SK-N-SH (cell line): Measurements from ENCODE around the gene ATP13A3. TPM values are rescaled to one million over a fixed set of nuclear protein-coding genes. Genes with fewer than 3 reads are reported as not detected.

ENCODE experiments used
- CTCF ChIA-PET: fragments of 300-600, 350-600 bp; formaldehyde crosslinking; extraction: SDS; loops from one replicate; lab custom pipeline; 2021; lab: Yijun Ruan, JAX
- POLR2A ChIA-PET: fragments of 350-600 bp; sonication (Branson Sonifier 250); formaldehyde crosslinking; extraction: SDS; loops from one replicate; lab custom pipeline; 2020; ENCODE audit warnings: antibody characterized with exemption, inconsistent platforms; lab: Yijun Ruan, JAX
- DNase-seq: peaks from one replicate; pipeline ENCODE4 v3.0.0; 2012
- H2AFZ ChIP-seq: fragments of 200-600 bp; sonication (generic); 2 replicates; pipeline ENCODE4 v1.8.1; 2016; ENCODE audit warnings: antibody characterized with exemption, mild to moderate bottlenecking, low read depth
- H3F3A ChIP-seq: fragments of 200-600 bp; sonication (generic); replicated peaks from 2 replicates; pipeline ENCODE3; 2016; ENCODE audit warnings: antibody characterized with exemption, mild to moderate bottlenecking; ENCODE audit not compliant: insufficient read depth
- H3K27ac ChIP-seq, 2 experiments: fragments of 200-500 bp in 1 of 2; fragments of 200-600 bp in 1 of 2; sonication (Bioruptor generic) in 1 of 2; sonication (generic), shearing (Covaris generic) in 1 of 2; 2 replicates each; pipeline versions ENCODE4 v1.5.1 to v1.6.1; 2014 to 2016; ENCODE audit warnings: low read depth in 2 of 2, inconsistent platforms in 1 of 2, low read length in 1 of 2, mild to moderate bottlenecking in 1 of 2, mixed read lengths in 1 of 2
- H3K27me3 ChIP-seq: fragments of 200-600 bp; sonication (generic), shearing (Covaris generic); 2 replicates; pipeline ENCODE4 v1.6.1; 2016; ENCODE audit warnings: mixed run types; ENCODE audit not compliant: insufficient read depth
- H3K36me3 ChIP-seq, 2 experiments: fragments of 200-500 bp in 1 of 2; fragments of 200-600 bp in 1 of 2; sonication (Bioruptor generic) in 1 of 2; sonication (generic) in 1 of 2; replicated peaks in 1 of 2; 2 replicates each; pipeline versions ENCODE3 to v1.5.1; 2014 to 2016; ENCODE audit warnings: low read length in 1 of 2, mild to moderate bottlenecking in 1 of 2; ENCODE audit not compliant: insufficient read depth in 2 of 2, control insufficient read depth in 1 of 2
- H3K4me1 ChIP-seq, 2 experiments: fragments of 200-500 bp in 1 of 2; fragments of 200-600 bp in 1 of 2; sonication (Bioruptor generic) in 1 of 2; sonication (generic), shearing (Covaris generic) in 1 of 2; 2 replicates each; pipeline versions ENCODE4 v1.5.1 to v1.6.1; 2014 to 2016; ENCODE audit warnings: low read depth in 1 of 2, low read length in 1 of 2, mixed run types in 1 of 2; ENCODE audit not compliant: insufficient read depth in 2 of 2, control insufficient read depth in 1 of 2
- H3K4me2 ChIP-seq: fragments of 200-600 bp; sonication (generic), shearing (Covaris generic); 2 replicates; pipeline ENCODE4 v1.6.1; 2017; ENCODE audit warnings: mixed run types
- H3K4me3 ChIP-seq, 2 experiments: fragments of 200-500 bp in 1 of 2; fragments of 200-600 bp in 1 of 2; sonication (Bioruptor generic) in 1 of 2; sonication (generic), shearing (Covaris generic) in 1 of 2; 2 replicates each; pipeline versions ENCODE4 v1.5.1 to v1.8.1; 2014 to 2016; ENCODE audit warnings: low read depth in 2 of 2, inconsistent platforms in 1 of 2, low read length in 1 of 2, mild to moderate bottlenecking in 1 of 2, mixed read lengths in 1 of 2, moderate library complexity in 1 of 2
- H3K79me2 ChIP-seq: fragments of 200-600 bp; sonication (generic); 2 replicates; pipeline ENCODE4 v1.8.1; 2017; ENCODE audit warnings: mild to moderate bottlenecking; ENCODE audit not compliant: insufficient read depth
- H3K9ac ChIP-seq: fragments of 200-600 bp; sonication (generic); 2 replicates; pipeline ENCODE4 v1.6.1; 2017; ENCODE audit warnings: mixed run types
- H3K9me2 ChIP-seq: fragments of 200-600 bp; sonication (generic); 2 replicates; pipeline ENCODE4 v1.6.1; 2017; ENCODE audit warnings: mixed run types
- H3K9me3 ChIP-seq: fragments of 200-600 bp; sonication (generic); 2 replicates; pipeline ENCODE4 v1.6.1; 2017; ENCODE audit warnings: mixed run types, mild to moderate bottlenecking, moderate library complexity
- H4K20me1 ChIP-seq: fragments of 200-600 bp; sonication (generic); 2 replicates; pipeline ENCODE4 v1.6.1; 2017; ENCODE audit warnings: mild to moderate bottlenecking, mixed run types; ENCODE audit not compliant: insufficient read depth
- FOSL2 ChIP-seq: IDR thresholded peaks from 2 replicates; pipeline ENCODE4 v1.4.0; 2012; ENCODE audit warnings: low read depth, mild to moderate bottlenecking, moderate library complexity, borderline replicate concordance
- GABPA ChIP-seq: IDR thresholded peaks from 2 replicates; pipeline ENCODE4 v1.4.0; 2012; ENCODE audit warnings: low read depth, mild to moderate bottlenecking
- GATA2 ChIP-seq: sonication (generic); formaldehyde crosslinking; IDR thresholded peaks from 2 replicates; pipeline ENCODE4 v1.5.0; 2020; ENCODE audit warnings: mild to moderate bottlenecking, missing genetic modification reagents
- JUND ChIP-seq: IDR thresholded peaks from 2 replicates; pipeline ENCODE4 v1.4.0; 2012
- MEF2A ChIP-seq: IDR thresholded peaks from 2 replicates; pipeline ENCODE4 v1.4.0; 2012; ENCODE audit warnings: low read depth, borderline replicate concordance
- POLR2AphosphoS5 ChIP-seq: IDR thresholded peaks from 2 replicates; pipeline ENCODE4 v1.6.1; 2012; ENCODE audit warnings: low read depth, low read length
- RCOR1 ChIP-seq: fragments of 150-350 bp; IDR thresholded peaks from 2 replicates; pipeline ENCODE4 v1.6.1; 2017; ENCODE audit warnings: antibody characterized with exemption, low read length
- RFX5 ChIP-seq: IDR thresholded peaks from 2 replicates; pipeline ENCODE4 v1.6.1; 2012; ENCODE audit warnings: mild to moderate bottlenecking, improper control_type of control experiment, low read length
- SIN3A ChIP-seq: IDR thresholded peaks from 2 replicates; pipeline ENCODE4 v1.6.1; 2012; ENCODE audit warnings: low read depth, mild to moderate bottlenecking, low read length, moderate library complexity, borderline replicate concordance
- TAF1 ChIP-seq: IDR thresholded peaks from 2 replicates; pipeline ENCODE4 v1.6.1; 2012; ENCODE audit warnings: low read depth, mild to moderate bottlenecking, low read length, moderate library complexity, borderline replicate concordance
- TCF12 ChIP-seq: IDR thresholded peaks from 2 replicates; pipeline ENCODE4 v1.4.0; 2012
- WGBS: methylation state at CpG from one replicate; pipeline ENCODE4 v1.1.6; 2017; ENCODE audit warnings: low lambda C conversion rate; 5-methylcytosine and 5-hydroxymethylcytosine counted together
- polyA plus RNA-seq, 3 experiments: library from polyadenylated mRNA; depleted of rRNA; stranded (reverse); fragments of >200 nt; gene quantifications; 2 replicates each; pipeline ENCODE4 v1.2.3, GENCODE V29; 2012
- TF ChIP-seq, protein P1 (sequence below): IDR thresholded peaks from 2 replicates; pipeline ENCODE4 v1.6.1; 2012; ENCODE audit warnings: mild to moderate bottlenecking, low read depth, low read length, moderate library complexity

Gene ATP13A3
- polyA plus RNA-seq, 1 of the 3 experiments (the other 2 are of a cell fraction) = 48.2 TPM

DNA sequence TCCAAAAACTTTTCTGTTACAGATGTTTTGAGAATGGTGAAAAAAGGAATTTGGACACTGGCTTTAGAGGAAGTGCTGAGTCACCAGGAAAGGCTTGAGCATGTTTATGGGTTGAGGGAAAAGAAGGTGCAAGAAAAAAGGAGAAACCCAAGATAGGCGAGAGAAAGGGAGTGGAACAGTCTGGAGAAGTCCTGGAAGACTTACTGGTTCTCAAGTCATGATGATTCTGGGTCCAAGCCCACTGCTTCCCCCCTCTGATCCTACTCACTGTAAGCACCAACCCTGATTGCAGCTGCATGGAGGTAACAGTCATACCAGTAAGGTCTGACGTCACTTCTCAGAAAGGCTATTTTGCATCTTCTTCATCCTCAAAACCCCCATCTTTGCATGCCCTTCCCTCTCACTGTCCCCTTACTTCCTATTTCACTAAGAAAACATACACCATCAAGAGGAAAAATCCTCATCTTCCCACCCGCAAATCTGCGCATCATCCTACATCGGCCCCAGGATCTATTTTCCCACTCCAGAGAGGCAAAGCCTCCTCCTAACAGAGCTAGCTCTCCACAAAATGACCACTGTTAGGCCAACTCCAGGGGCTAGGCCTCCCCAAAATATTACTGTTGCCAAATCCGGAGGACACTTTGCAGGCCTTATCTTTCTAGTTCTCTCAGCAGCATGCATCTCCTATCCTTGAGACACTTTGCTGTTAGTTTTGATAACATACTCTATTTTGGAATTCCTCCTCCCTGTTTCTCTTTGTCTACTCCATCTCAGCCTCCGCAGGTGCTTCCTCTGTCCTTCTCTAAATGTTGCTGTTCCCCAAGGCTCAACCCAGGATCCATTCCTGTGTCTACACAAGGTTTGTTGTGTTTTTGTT lies 3.2 kb upstream of the ATP13A3 start:
- Histone ChIP-seq H4K20me1 (no peaks in the 10 kb centered on the region; the same call in 1 of the 2 replicates), H3K79me2 (peaks cover 13% of the 10 kb centered on the region), H3K9ac (no peak overlapping the region), H2AFZ (no peak overlapping the region), H3K27me3 (no peaks in the 10 kb centered on the region), H3K9me3 (no peaks in the 10 kb centered on the region), H3F3A (peaks cover 30% of the 10 kb centered on the region), H3K9me2 (no peaks in the 10 kb centered on the region), H3K27ac (peak overlapping the region in 1 of 2 experiments; percentile 47; a peak in 2 of 4 replicates), H3K4me2 (peak overlapping the region; percentile 27), H3K4me3 (no peak overlapping the region), H3K4me1 (peaks cover 8 to 22% of the 10 kb centered on the region in 2 experiments; a peak in 3 of 4 replicates), H3K36me3 (no peaks in the 10 kb centered on the region)
- WGBS = 97% methylated on average over 7 of the region's 7 CpGs
- CTCF ChIA-PET = no interaction called here
- DNase-seq = no peak
- POLR2A ChIA-PET = no interaction called here
- TF ChIP-seq RFX5 (no peak), TCF12 (no peak), POLR2AphosphoS5 (no peak), JUND (no peak), FOSL2 (peak; percentile 13; the same call in 1 of the 2 replicates)

GRCh38 chr3:194488055-194488742 lies 1.4 kb upstream of the ATP13A3 start:
- Histone ChIP-seq H3K4me2 (no peak overlapping the region), H2AFZ (no peak overlapping the region), H3K4me1 (peaks cover 8 to 18% of the 10 kb centered on the region in 2 experiments), H3K4me3 (no peak overlapping the region), H3K27me3 (no peaks in the 10 kb centered on the region), H4K20me1 (no peaks in the 10 kb centered on the region; the same call in 1 of the 2 replicates), H3F3A (peaks cover 24% of the 10 kb centered on the region), H3K9ac (no peak overlapping the region), H3K9me2 (no peaks in the 10 kb centered on the region), H3K36me3 (peaks cover 0 to 16% of the 10 kb centered on the region in 2 experiments), H3K79me2 (peaks cover 31% of the 10 kb centered on the region), H3K9me3 (no peaks in the 10 kb centered on the region)
- DNase-seq = no peak
- 93% methylated on average over 9 of the region's 10 CpGs for WGBS
- POLR2A ChIA-PET = no interaction called here
- CTCF ChIA-PET = interaction anchor here (0.6 to 1.1 kb wide), 2 partner anchors 87 to 106 kb away, joined by 3 to 4 read pairs; no protein-coding TSS in a partner anchor
- TF ChIP-seq GABPA = no peak
- no peak for TF ChIP-seq GATA2 (CRISPR knock-in tag)
- no peak for TF ChIP-seq MEF2A
- TF ChIP-seq TAF1 = no peak
- no peak for TF ChIP-seq JUND
- TF ChIP-seq SIN3A = no peak
- TF ChIP-seq, protein P1, sequence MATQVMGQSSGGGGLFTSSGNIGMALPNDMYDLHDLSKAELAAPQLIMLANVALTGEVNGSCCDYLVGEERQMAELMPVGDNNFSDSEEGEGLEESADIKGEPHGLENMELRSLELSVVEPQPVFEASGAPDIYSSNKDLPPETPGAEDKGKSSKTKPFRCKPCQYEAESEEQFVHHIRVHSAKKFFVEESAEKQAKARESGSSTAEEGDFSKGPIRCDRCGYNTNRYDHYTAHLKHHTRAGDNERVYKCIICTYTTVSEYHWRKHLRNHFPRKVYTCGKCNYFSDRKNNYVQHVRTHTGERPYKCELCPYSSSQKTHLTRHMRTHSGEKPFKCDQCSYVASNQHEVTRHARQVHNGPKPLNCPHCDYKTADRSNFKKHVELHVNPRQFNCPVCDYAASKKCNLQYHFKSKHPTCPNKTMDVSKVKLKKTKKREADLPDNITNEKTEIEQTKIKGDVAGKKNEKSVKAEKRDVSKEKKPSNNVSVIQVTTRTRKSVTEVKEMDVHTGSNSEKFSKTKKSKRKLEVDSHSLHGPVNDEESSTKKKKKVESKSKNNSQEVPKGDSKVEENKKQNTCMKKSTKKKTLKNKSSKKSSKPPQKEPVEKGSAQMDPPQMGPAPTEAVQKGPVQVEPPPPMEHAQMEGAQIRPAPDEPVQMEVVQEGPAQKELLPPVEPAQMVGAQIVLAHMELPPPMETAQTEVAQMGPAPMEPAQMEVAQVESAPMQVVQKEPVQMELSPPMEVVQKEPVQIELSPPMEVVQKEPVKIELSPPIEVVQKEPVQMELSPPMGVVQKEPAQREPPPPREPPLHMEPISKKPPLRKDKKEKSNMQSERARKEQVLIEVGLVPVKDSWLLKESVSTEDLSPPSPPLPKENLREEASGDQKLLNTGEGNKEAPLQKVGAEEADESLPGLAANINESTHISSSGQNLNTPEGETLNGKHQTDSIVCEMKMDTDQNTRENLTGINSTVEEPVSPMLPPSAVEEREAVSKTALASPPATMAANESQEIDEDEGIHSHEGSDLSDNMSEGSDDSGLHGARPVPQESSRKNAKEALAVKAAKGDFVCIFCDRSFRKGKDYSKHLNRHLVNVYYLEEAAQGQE = no peak
- TF ChIP-seq RCOR1 = no peak
- TF ChIP-seq, all 33 proteins: peak for 0
- peak overlapping the region in 1 of 2 experiments; percentile 47; a peak in 2 of 4 replicates for H3K27ac ChIP-seq
